ENCODE data around the gene CDH11. TPM values are rescaled to one million over a fixed set of nuclear protein-coding genes. Genes with fewer than 3 reads are reported as not detected.

The CDH11 gene
- total RNA-seq, 4 donors from 2014 or later: 4.0 to 14.2 (median 8.6) TPM

- ATAC-seq: no peak
- Histone ChIP-seq H3K27ac (no peak overlapping the region), H3K27me3 (no peaks in the 10 kb centered on the region), H3K36me3 (no peaks in the 10 kb centered on the region), H3K4me1 (no peaks in the 10 kb centered on the region), H3K4me3 (no peak overlapping the region), H3K9me3 (no peaks in the 10 kb centered on the region)
- in situ Hi-C loops (cut with MboI; ENCODE audit: low sequenced_read_pairs in 4 of 4) (no loop called here), intact Hi-C loops (cut with DNase I; ENCODE audit: low total_unique reads) (no loop called here)
- no peak for TF ChIP-seq POLR2A (IDR thresholded peaks at IDR 0.05)
- TF ChIP-seq, protein P1, sequence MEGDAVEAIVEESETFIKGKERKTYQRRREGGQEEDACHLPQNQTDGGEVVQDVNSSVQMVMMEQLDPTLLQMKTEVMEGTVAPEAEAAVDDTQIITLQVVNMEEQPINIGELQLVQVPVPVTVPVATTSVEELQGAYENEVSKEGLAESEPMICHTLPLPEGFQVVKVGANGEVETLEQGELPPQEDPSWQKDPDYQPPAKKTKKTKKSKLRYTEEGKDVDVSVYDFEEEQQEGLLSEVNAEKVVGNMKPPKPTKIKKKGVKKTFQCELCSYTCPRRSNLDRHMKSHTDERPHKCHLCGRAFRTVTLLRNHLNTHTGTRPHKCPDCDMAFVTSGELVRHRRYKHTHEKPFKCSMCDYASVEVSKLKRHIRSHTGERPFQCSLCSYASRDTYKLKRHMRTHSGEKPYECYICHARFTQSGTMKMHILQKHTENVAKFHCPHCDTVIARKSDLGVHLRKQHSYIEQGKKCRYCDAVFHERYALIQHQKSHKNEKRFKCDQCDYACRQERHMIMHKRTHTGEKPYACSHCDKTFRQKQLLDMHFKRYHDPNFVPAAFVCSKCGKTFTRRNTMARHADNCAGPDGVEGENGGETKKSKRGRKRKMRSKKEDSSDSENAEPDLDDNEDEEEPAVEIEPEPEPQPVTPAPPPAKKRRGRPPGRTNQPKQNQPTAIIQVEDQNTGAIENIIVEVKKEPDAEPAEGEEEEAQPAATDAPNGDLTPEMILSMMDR (IDR thresholded peaks at IDR 0.05 in 4 of 5, conservative IDR thresholded peaks at IDR 0.05 in 1 of 5): no peak
- no peak for DNase-seq
Observed at GRCh38 chr16:65012357-65012756, 109.5 kb downstream of the CDH11 start.

DNA sequence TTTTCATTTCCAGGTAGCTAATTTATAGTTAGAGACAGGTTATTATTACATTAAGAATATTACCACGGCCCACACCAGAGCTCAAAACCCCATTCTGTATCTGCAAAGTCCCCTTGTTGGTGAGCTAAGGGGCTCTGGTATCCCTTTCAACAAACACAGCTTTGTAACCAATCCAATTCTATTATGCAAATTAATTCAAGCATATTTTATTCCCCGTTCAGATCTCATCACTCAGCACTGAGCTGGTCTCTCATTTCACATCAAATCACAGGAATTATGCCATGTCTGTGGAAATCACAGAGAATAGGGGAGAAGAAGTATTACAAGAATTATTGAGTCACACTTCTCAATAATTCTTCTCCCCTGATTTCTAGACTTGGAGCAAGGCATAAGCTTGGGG lies 111.7 kb downstream of the CDH11 start:
- no peak for ATAC-seq
- H3K27ac ChIP-seq: no peak overlapping the region
- intact Hi-C loops (cut with DNase I; ENCODE audit: low total_unique reads) (no loop called here), in situ Hi-C loops (cut with MboI; ENCODE audit: low sequenced_read_pairs in 4 of 4) (no loop called here)
- H3K36me3 ChIP-seq: no peaks in the 10 kb centered on the region
- H3K4me3 ChIP-seq: no peak overlapping the region
- no peaks in the 10 kb centered on the region for H3K4me1 ChIP-seq
- H3K27me3 ChIP-seq: no peaks in the 10 kb centered on the region
- TF ChIP-seq, protein P1 (IDR thresholded peaks at IDR 0.05 in 4 of 5, conservative IDR thresholded peaks at IDR 0.05 in 1 of 5): no peak
- TF ChIP-seq POLR2A (IDR thresholded peaks at IDR 0.05): no peak
- no peaks in the 10 kb centered on the region for H3K9me3 ChIP-seq
- no peak for DNase-seq

GRCh38 chr16:65005696-65006095 lies 116.2 kb downstream of the CDH11 start:
- no peak for DNase-seq
- Histone ChIP-seq H3K4me3 (no peak overlapping the region), H3K36me3 (no peaks in the 10 kb centered on the region), H3K27me3 (no peaks in the 10 kb centered on the region), H3K27ac (no peak overlapping the region), H3K4me1 (no peaks in the 10 kb centered on the region), H3K9me3 (no peaks in the 10 kb centered on the region)
- in situ Hi-C loops (cut with MboI; ENCODE audit: low sequenced_read_pairs in 4 of 4): no loop called here
- intact Hi-C loops (cut with DNase I; ENCODE audit: low total_unique reads): no loop called here
- ATAC-seq: no peak
- no peak for TF ChIP-seq POLR2A (IDR thresholded peaks at IDR 0.05)
- TF ChIP-seq, protein P1 (IDR thresholded peaks at IDR 0.05 in 4 of 5, conservative IDR thresholded peaks at IDR 0.05 in 1 of 5): no peak

DNA sequence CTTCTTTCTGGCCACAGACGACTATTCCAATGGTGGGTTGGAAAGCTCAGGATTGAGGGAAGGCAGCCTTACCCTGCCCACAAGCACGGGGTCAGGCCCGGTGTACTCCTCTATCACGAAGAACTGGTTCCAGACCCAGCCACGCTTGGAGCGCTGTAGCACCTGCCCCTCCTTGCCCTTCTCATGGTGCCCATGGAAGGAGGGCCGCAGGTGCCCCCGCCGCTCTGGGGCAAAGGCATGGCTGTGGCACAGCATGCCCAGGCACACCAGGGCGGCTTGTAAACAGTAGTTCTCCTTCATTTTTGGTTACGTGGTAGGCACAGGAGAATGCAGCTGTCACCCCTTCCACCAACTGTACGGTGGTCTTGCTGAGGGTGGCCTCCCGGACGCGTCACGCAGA lies 117.3 kb downstream of the CDH11 start:
- in situ Hi-C loops (cut with MboI; ENCODE audit: low sequenced_read_pairs in 4 of 4): no loop called here

More for the DNA sequence above, 117.3 kb downstream of the CDH11 start:
- DNase-seq (no peak), ATAC-seq (no peak)
- Histone ChIP-seq H3K9me3 (no peaks in the 10 kb centered on the region), H3K4me1 (no peaks in the 10 kb centered on the region), H3K36me3 (no peaks in the 10 kb centered on the region), H3K4me3 (no peak overlapping the region), H3K27ac (no peak overlapping the region), H3K27me3 (no peaks in the 10 kb centered on the region)
- no peak for TF ChIP-seq POLR2A (IDR thresholded peaks at IDR 0.05)
- TF ChIP-seq, protein P1 (IDR thresholded peaks at IDR 0.05 in 4 of 5, conservative IDR thresholded peaks at IDR 0.05 in 1 of 5): no peak
- intact Hi-C loops (cut with DNase I; ENCODE audit: low total_unique reads): no loop called here

Measured in gastrocnemius medialis (tissue), 4 donors.